Panc1 (cell line): ENCODE results near the gene KCNQ4. TPM values are rescaled to one million over a fixed set of nuclear protein-coding genes. Genes with fewer than 3 reads are reported as not detected.

Source experiments
- ATAC-seq: fragments of 200-7000 bp; cut with Tn5 transposase; 2 replicates; pipeline ENCODE4 v1.9.1; 2020; ENCODE audit warnings: mild to moderate bottlenecking, moderate library complexity
- BruUV-seq: library from RNA; stranded (reverse); fragments of 400-500 nt; replicated peaks from 2 replicates; lab custom pipeline; 2021; lab: Mats Ljungman, UMichigan
- CTCF ChIA-PET: fragments of 300-600 bp; sonication (Branson Sonifier 250); formaldehyde crosslinking; loops from one replicate; lab custom pipeline; 2022; ENCODE audit warnings: antibody characterized with exemption; lab: Charles Lee
- POLR2A ChIA-PET: fragments of 300-600 bp; sonication (Branson Sonifier 250); formaldehyde crosslinking; loops from one replicate; lab custom pipeline; 2022; ENCODE audit warnings: antibody characterized with exemption; lab: Charles Lee
- DNase-seq: peaks from one replicate; pipeline ENCODE4 v3.0.0-alpha.2; 2010; ENCODE audit warnings: low read depth, low spot score
- H3K27ac ChIP-seq: 2 replicates; pipeline ENCODE4 v1.5.1; 2011; ENCODE audit warnings: mild to moderate bottlenecking, low read length, inconsistent platforms
- H3K27me3 ChIP-seq: fragments of 200-500 bp; sonication (Bioruptor generic); 2 replicates; pipeline ENCODE4 v1.6.0; 2014; ENCODE audit warnings: low read length, inconsistent platforms; ENCODE audit not compliant: control insufficient read depth, insufficient read depth
- H3K36me3 ChIP-seq: fragments of 200-500 bp; sonication (Bioruptor generic); 2 replicates; pipeline ENCODE4 v1.5.1; 2014; ENCODE audit warnings: inconsistent platforms, mild to moderate bottlenecking, low read length, moderate library complexity; ENCODE audit not compliant: control insufficient read depth, insufficient read depth
- H3K4me1 ChIP-seq: 2 replicates; pipeline ENCODE4 v1.5.1; 2011; ENCODE audit warnings: inconsistent platforms, mild to moderate bottlenecking, low read length, moderate library complexity; ENCODE audit not compliant: control insufficient read depth, insufficient read depth
- H3K4me3 ChIP-seq, 2 experiments: 2 replicates each; pipeline ENCODE4 v1.5.1; 2011 to 2012; ENCODE audit warnings: low read depth in 2 of 2, low read length in 2 of 2, mild to moderate bottlenecking in 2 of 2, inconsistent platforms in 1 of 2, moderate library complexity in 1 of 2
- H3K9me3 ChIP-seq: fragments of 200-500 bp; sonication (Bioruptor generic); 2 replicates; pipeline ENCODE4 v1.5.1; 2014; ENCODE audit warnings: low read depth, mild to moderate bottlenecking, inconsistent platforms, low read length, moderate library complexity; ENCODE audit not compliant: control insufficient read depth, insufficient read depth
- POLR2AphosphoS5 ChIP-seq: IDR thresholded peaks from 2 replicates; pipeline ENCODE4 v1.6.1; 2012; ENCODE audit warnings: mild to moderate bottlenecking, low read depth, low read length, moderate library complexity
- SIN3A ChIP-seq: IDR thresholded peaks from 2 replicates; pipeline ENCODE4 v1.6.1; 2012; ENCODE audit warnings: low read depth, mild to moderate bottlenecking, low read length, moderate library complexity, borderline replicate concordance; ENCODE audit not compliant: insufficient read depth
- TCF7L2 ChIP-seq: IDR thresholded peaks from 2 replicates; pipeline ENCODE4 v1.6.1; 2011; ENCODE audit warnings: mild to moderate bottlenecking, low read depth, low read length, inconsistent platforms
- in situ Hi-C: cut with HindIII; loops from 2 replicates; pipeline ENCODE4 v1.10.0; 2016; ENCODE audit warnings: low sequenced_read_pairs, low pct_unique_long_range_greater_than_20kb
- intact Hi-C: fragments of 100-400 bp; cut with micrococcal nuclease; formaldehyde crosslinking; loops from one replicate; pipeline ENCODE4 v1.10.0; 2022; ENCODE audit not compliant: unreplicated experiment
- total RNA-seq: library from RNA; stranded (reverse); gene quantifications from one replicate; pipeline ENCODE4 v1.2.1, GENCODE V29; 2021; ENCODE audit not compliant: unreplicated experiment
- TF ChIP-seq, protein P1 (sequence below): fragments of 450-650 bp; IDR thresholded peaks from 2 replicates; pipeline ENCODE4 v1.5.1; 2017; ENCODE audit warnings: mild to moderate bottlenecking
- TF ChIP-seq, protein P2 (sequence below), 2 experiments: IDR thresholded peaks; 2 replicates each; pipeline ENCODE4 v1.6.1; 2011 to 2012; ENCODE audit warnings: low read depth in 2 of 2, control low read depth in 1 of 2, low read length in 1 of 2, mild to moderate bottlenecking in 1 of 2, moderate library complexity in 1 of 2; ENCODE audit not compliant: insufficient read depth in 1 of 2

The KCNQ4 gene
- total RNA-seq, 1 experiment from 2014 or later: 2.6 TPM

DNA sequence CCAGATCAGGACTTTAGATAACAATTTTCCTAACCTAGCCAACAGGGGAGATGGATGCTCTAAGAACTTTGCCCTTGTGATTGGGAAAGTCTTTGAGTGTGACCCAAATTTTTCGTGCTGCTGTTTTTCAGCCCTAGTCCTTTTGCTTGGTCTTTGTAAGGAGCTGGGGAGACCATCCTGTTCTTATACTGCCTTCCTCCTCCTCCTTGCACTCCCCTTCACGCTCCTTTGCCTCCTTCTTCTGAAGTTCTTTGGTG, 5.7 kb downstream of the KCNQ4 start:
- Histone ChIP-seq H3K4me1 (peaks cover 13% of the 10 kb centered on the region; the same call in 1 of the 2 replicates), H3K27ac (no peak overlapping the region), H3K27me3 (no peaks in the 10 kb centered on the region), H3K4me3 (no peak overlapping the region), H3K36me3 (no peaks in the 10 kb centered on the region), H3K9me3 (no peaks in the 10 kb centered on the region)
- BruUV-seq: no TSS peak
- CTCF ChIA-PET: no interaction called here
- no peak for TF ChIP-seq SIN3A
- no peak for TF ChIP-seq TCF7L2
- TF ChIP-seq, protein P1, sequence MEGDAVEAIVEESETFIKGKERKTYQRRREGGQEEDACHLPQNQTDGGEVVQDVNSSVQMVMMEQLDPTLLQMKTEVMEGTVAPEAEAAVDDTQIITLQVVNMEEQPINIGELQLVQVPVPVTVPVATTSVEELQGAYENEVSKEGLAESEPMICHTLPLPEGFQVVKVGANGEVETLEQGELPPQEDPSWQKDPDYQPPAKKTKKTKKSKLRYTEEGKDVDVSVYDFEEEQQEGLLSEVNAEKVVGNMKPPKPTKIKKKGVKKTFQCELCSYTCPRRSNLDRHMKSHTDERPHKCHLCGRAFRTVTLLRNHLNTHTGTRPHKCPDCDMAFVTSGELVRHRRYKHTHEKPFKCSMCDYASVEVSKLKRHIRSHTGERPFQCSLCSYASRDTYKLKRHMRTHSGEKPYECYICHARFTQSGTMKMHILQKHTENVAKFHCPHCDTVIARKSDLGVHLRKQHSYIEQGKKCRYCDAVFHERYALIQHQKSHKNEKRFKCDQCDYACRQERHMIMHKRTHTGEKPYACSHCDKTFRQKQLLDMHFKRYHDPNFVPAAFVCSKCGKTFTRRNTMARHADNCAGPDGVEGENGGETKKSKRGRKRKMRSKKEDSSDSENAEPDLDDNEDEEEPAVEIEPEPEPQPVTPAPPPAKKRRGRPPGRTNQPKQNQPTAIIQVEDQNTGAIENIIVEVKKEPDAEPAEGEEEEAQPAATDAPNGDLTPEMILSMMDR: no peak
- TF ChIP-seq POLR2AphosphoS5: no peak
- TF ChIP-seq, protein P2, sequence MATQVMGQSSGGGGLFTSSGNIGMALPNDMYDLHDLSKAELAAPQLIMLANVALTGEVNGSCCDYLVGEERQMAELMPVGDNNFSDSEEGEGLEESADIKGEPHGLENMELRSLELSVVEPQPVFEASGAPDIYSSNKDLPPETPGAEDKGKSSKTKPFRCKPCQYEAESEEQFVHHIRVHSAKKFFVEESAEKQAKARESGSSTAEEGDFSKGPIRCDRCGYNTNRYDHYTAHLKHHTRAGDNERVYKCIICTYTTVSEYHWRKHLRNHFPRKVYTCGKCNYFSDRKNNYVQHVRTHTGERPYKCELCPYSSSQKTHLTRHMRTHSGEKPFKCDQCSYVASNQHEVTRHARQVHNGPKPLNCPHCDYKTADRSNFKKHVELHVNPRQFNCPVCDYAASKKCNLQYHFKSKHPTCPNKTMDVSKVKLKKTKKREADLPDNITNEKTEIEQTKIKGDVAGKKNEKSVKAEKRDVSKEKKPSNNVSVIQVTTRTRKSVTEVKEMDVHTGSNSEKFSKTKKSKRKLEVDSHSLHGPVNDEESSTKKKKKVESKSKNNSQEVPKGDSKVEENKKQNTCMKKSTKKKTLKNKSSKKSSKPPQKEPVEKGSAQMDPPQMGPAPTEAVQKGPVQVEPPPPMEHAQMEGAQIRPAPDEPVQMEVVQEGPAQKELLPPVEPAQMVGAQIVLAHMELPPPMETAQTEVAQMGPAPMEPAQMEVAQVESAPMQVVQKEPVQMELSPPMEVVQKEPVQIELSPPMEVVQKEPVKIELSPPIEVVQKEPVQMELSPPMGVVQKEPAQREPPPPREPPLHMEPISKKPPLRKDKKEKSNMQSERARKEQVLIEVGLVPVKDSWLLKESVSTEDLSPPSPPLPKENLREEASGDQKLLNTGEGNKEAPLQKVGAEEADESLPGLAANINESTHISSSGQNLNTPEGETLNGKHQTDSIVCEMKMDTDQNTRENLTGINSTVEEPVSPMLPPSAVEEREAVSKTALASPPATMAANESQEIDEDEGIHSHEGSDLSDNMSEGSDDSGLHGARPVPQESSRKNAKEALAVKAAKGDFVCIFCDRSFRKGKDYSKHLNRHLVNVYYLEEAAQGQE (IDR thresholded peaks at IDR 0.05; ENCODE audit: insufficient read depth in 1 of 2, low read depth in 2 of 2, low read length in 1 of 2): no peak
- in situ Hi-C loops: no loop called here
- intact Hi-C loops: no loop called here
- POLR2A ChIA-PET: no interaction called here
- DNase-seq: no peak
- ATAC-seq: no peak

DNA sequence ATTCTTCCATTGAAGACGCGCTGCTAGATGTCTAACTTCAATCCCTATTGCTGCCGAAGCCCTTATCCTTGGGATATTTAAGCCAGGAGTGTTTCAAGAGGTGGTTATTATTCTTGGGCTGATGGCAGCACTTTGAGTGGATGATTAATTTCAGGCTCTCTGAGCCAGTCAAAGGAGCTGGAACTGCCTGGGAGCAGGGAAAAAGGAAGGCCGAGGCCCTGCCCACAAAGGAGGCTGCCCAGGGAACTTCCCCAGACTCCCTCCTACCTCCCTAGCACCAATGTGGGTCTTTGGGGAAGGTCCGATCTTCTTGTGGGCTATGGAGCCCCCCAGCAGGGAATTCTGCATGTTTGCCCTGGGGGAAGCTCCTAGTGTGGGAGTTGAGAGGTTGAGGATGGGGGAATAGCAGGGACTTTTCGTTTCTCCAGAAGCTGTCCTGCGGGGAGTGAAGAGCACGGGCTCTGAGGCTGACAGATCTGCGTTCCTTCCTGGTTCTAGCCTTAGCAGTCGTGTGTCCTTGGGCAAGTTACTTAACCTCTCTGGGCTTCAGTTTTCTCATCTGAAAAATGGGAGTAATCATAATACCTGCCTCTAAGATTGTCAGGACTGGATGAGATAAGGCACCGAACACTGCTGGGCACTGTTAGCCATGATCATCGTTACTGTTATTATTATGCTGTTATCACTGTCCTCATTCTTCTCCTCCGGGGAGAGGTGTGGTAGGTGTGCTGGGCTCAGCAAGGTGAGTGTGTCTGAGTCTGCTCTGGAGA, 6.3 kb downstream of the KCNQ4 start:
- no peaks in the 10 kb centered on the region for H3K27me3 ChIP-seq
- in situ Hi-C loops: no loop called here
- no peak for ATAC-seq

More for the DNA sequence above, 6.3 kb downstream of the KCNQ4 start:
- Histone ChIP-seq H3K4me1 (peaks cover 9% of the 10 kb centered on the region; the same call in 1 of the 2 replicates), H3K36me3 (no peaks in the 10 kb centered on the region), H3K9me3 (no peaks in the 10 kb centered on the region), H3K27ac (no peak overlapping the region), H3K4me3 (no peak overlapping the region)
- no peak for DNase-seq
- ChIA-PET POLR2A (no interaction called here), CTCF (no interaction called here)
- intact Hi-C loops: no loop called here
- TF ChIP-seq, protein P1: no peak
- TF ChIP-seq SIN3A: no peak
- TF ChIP-seq TCF7L2: no peak
- TF ChIP-seq POLR2AphosphoS5: no peak
- TF ChIP-seq, protein P2 (IDR thresholded peaks at IDR 0.05; ENCODE audit: insufficient read depth in 1 of 2, low read depth in 2 of 2, low read length in 1 of 2): no peak
- BruUV-seq: no TSS peak
